ENCODE measurements around the gene SMIM9.
"Not testable (repeated sequence)": the region's sequence is repeated elsewhere in the genome, so short reads cannot be mapped to it uniquely, and the experiment has no call there.

The SMIM9 gene

DNA sequence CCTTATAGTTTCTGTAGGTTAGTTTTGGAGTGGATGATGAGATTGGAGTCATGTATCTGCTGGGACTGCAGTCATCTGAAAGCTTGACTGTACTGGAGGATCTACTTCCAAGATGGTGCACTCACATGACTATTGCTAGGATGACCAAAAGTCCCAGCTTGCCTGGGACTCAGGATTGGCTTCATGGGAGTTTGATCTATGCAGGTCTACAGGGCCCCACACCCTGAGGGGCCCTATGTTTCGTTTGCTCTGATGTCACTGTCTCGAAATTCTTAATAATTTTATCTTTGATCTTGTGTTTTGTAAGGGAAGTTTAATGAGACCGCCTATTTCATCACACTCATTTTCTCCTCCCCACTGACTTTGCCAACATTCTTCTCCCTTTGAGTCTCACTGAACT, at the start of gene SMIM9:
Gene SMIM9 (minus strand): TSS at position 101 of the 400 bp plus-strand sequence. CDS start 3,806 bp downstream, outside the sequence.
- DNase-seq: no peak

DNA sequence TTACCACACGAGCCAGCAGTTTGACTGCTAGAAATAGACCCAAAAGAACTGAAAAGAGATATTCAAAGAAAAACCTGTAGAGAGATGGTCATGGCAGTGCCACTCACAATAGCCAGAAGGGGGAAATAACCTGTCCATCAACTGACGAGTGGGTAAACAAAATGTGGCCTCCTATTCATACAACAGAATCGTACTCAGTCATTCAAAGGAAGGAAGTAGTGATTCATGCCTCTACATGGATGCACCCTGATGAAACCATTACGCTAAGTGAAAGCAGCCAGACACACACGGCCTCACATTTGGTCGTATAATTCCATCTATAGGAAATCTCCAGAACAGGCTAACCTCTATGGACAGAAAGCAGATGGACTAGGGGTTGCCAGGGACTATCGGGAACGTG, 49.6 kb upstream of the SMIM9 start:
- DNase-seq: not testable (repeated sequence)

DNA sequence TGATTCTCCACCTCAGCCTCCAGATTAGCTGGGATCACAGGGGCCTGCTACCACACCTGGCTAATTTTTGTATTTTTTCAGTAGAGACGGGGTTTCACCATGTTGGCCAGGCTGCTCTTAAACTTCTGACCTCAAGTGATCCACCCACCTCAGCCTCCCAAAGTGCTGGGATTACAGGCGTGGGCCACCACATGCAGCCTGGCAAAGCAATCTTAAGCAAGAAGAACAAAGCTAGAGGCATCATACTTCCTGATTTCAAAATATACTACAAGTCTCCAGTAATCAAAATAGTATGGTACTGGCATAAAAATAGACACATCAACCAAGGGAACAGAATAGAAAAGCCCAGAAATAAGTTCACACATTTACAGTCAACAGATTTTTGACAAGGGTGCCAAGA, 38.9 kb upstream of the SMIM9 start:
- DNase-seq: no peak

DNA sequence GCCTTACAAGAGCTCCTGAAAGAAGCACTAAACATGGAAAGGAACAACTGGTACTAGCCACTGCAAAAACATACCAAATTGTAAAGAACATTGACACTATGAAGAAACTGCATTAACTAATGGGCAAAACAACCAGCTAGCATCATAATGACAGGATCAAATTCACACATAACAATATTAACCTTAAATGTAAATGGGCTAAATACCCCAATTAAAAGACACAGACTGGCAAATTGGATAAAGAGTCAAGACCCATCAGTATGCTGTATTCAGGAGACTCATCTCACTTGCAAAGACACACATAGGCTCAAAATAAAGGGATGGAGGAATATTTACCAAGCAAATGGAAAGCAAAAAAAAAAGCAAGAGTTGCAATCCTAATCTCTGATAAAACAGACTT, 34.1 kb upstream of the SMIM9 start:
- not testable (repeated sequence) for DNase-seq

DNA sequence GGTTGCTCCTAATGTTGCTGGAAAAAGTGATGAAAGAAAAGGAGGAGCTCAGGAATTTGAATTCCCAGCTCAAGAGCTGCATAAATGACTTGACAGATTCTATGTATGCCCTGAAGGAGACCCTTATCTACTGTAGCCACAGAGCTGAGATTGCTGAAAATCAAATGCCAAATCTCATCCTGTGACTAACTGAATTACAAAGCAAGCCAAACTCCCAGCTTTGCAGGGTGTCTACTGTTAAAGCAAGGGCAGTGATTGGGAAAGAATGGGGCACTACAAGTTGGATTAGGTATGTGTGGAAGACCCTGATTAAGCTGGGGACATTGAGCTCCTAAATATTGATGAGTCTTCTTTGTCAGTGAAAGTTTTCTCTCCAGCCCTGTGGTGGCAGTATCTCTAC, 20.8 kb upstream of the SMIM9 start:
- no peak for DNase-seq

DNA sequence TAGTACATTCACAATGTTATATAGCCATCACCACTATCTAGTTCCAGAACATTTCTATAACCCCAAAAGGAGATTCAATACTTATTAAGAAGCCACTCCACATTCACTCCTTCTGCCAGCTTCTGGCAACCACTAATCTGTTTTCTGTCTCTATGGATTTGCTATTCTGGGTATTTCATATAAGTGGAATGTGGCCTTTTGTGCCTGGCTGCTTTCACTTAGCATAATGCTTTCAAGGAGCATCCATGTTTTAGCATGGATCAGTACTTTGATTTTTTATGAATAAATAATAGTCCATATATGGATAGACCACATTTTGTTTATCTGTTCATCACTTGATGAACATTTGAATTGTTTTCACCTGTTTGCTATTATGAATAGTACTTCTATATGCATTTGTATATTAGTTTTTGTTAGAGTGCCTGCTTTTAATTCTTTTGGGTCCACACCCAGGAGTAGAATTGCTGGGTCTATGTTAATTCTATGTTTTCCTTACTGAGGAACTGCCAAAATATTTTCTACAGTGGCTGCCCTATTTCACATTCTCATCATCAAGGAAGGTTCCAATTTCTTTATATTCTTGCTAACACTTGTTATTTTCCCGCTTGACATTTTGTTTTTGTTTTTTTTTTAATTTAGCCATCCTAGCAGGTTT, 16.6 kb upstream of the SMIM9 start:
- DNase-seq: no peak

DNA sequence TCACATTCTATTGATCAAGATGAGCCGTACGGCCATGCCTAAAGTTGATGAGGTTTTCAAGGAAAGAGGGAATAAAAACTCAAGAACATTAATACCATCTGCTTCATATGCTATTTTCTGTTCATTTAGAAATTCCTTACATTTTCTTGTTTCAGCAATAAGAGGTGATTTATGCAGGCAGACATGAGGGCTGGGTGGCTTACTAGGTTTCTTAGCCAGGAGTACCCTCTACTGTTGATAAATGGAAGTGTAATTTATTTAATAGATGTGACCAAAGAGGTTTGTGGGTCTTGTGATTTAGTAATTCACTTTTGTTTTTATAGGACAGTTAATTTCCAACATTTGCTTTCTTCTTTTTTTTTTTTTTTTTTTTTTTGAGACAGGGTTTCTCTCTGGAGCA, 6.4 kb upstream of the SMIM9 start:
- DNase-seq: no peak

DNA sequence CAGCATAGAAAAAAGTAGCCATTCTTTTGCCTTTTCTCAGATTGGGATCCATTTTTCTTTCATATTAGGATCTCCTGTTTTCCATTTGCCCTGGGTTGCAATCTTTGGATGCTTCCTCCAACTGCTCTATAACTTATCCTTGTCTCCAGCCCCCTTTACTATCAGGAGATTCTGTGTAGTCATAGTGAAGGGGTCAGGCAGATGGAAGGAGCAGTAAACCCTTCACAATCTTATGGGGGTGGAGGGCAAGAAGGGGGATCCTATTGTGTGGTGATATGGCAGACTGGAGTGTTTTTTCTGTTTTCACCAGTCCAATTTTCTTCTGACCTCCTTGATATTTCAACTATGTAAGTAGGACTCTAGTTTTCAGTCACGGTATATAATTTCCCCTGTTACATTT, 1.7 kb upstream of the SMIM9 start:
- no peak for DNase-seq

DNA sequence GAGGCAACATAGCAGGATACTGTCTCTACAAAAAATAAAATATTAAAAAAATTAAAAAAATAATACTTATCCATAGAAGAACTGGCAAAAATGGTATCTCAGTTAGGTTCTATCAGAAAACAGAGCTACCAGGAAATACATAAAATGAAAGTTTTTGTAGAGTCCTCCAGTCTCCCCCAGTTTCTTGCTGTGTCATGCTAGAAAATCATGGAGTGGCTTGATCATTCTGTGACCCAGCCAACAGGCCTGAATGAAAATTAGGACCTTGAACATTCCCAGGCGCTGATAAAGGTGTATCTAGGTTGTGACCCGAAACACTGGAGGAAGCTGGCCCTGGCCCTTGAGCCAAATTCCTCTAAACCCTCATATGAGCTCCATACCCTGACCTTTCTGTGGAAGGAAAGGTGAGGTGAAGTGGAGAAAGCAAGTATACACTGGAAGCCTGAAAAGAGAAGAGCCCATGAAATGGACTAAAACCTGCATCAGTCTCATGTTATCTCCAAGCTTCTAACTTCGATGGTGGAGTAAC, 652 bp downstream of the SMIM9 start:
- no peak for DNase-seq

DNA sequence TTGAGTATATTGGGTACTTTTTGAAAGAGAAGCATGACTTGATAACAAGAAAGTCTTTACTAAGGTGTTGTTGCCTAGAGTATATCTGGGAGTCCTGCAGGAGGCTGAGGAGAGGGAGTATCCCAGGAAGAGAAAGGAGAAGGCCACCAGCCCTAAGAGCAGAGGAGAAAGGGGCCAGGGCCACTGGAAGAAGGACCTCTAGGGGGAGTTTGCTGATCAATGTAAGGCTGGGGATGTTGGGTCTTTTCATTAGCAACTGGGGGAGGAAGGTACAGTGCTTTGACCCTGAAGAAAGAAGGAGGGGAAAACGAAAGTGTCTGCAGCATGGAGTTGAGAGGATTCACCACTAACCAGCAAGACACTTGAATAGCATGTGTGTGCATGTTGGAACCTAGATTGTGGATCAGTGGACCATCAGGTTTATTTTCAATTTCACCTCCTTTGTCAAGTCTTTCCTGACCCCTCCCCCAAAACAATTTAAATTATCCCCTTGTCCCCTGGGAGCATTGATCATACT, 4.5 kb downstream of the SMIM9 start:
- DNase-seq: no peak

DNA sequence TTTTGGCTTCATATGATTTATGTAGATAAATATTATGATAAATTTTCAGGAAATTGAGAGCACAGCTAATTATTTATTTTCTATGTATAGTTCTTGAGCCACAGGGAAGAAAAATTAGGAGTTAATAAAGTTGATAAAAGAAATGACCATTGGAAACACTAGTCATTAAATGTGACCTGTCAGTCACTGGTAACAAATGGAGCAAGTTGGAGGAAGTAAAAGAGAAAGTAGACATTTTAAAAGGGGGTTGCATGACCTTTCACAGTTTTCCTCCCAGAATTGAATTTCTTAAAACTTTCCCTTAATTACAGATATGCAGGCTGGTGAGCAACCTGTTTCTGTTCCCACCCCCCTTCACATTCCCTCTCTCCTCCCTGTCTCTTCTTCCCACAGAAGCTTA, 5.3 kb downstream of the SMIM9 start:
- no peak for DNase-seq

DNA sequence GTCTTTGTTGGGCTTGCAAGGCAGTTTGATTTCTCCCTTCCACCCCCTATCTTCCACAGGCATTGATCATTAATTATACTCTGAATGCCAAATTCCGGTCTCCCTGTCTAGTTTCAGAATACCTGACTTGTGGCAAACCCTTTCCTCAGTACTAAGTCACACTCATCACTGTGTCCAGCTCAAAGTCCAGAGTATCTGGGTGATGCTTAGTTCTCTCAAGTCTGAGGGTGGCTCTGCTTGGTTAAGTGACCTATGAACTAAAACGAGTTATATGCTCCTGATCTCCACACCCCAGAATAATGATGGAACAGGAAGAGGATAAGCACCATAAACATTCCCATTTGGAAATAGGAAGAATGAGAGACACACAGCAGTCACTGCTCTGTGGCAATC, 6.5 kb downstream of the SMIM9 start:
- no peak for DNase-seq

DNA sequence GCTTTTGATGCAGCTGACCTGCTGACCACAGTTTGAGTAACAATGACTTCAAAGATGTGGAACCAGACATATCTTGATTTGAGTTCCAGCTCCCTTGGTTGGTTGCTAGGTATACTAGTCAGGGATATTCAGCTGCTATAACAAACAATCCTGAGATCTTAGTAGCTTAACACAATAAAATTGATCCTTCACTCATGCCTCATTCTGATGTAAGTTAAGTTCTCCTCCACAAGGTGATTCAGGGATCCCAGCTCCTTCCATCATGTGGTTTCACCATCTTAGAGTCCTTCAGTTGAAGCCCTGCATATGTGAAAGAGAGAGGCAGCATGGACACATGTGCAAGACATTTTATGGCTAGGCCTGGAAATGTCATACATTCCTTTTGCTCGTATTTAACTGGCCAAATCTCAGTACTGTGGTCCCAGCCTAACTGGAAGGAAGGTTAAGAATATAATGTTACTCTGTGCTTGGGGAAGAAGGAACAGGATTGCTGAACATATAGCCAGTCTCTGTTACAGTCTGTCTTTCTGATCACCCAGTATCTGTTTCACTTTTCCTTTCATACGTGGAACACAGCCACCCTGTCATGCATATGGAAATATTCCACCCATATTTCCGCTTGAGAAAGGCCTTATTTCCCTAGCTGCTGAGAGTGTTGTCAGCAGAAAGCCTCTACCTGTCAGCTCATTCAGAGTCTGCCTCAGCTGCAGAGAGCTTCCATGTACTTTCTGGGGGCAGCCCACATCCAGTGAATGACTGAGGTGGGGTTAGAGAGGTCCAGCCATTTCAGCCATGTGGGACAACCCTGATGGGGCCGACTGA, 7.1 kb downstream of the SMIM9 start:
- no peak for DNase-seq

DNA sequence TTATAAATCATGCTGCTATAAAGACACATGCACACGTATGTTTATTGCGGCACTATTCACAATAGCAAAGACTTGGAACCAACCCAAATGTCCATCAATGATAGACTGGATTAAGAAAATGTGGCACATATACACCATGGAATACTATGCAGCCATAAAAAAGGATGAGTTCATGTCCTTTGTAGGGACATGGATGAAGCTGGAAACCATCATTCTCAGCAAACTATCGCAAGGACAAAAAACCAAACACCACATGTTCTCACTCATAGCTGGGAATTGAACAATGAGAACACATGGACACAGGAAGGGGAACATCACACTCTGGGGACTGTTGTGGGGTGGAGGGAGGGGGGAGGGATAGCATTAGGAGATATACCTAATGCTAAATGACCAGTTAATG, 8.9 kb downstream of the SMIM9 start:
- DNase-seq: not testable (repeated sequence)

DNA sequence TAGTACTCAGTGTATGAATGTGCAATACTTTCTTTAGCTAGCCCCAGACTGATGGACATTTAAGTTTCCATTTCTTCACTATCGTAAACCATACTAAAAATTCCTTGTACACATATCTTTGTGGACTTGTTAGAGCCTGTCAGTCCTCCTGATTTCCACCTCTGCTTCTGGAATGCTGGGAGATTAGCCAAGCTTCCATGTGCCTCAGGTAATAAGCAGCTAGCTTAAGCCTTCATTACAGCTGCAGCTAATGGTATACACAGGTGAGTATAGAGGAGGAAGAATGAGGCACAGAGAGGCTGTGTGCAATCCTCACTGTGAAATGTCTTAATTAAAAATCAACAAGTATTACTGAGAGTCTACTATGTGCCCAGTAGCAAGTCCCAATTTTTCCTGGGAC, 9.8 kb downstream of the SMIM9 start:
- DNase-seq: no peak

DNA sequence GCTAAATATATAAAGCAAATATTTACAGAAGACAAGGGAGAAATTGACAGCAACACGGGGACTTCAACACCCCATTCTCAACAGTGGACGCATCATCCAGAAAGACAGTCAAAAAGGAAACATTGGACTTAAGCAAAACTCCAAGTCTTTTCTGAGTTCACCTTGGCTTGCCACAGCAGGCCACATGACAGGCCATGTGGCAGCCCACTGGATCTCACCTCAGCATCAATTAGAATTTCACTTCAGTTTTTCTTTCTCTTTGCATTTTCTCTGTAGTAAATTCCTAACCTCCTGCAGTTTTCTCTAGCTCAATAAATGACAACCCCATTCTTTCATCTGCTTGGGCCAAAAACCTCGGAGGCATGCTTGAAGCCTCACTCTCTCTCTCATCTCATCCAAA, 12.4 kb downstream of the SMIM9 start:
- DNase-seq: no peak

DNA sequence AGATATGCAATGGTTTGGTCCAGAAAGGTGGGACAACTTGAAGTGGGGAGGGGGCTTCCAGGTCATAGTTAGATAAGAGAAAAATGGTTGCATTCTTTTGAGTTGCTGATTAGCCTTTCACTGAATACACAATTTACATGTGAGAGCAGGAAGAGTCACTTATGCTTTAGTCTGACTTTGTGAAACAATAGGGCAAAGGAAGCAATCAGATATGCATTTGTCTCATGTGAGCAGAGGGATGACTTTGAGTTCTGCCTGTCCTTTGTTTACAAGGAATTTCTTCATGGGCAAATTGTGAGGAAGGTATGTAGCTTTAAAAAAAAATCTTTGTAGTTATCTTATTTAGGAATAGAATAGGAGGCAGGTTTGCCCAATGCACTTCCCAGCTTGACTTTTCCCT, 12.9 kb downstream of the SMIM9 start:
- DNase-seq: no peak

DNA sequence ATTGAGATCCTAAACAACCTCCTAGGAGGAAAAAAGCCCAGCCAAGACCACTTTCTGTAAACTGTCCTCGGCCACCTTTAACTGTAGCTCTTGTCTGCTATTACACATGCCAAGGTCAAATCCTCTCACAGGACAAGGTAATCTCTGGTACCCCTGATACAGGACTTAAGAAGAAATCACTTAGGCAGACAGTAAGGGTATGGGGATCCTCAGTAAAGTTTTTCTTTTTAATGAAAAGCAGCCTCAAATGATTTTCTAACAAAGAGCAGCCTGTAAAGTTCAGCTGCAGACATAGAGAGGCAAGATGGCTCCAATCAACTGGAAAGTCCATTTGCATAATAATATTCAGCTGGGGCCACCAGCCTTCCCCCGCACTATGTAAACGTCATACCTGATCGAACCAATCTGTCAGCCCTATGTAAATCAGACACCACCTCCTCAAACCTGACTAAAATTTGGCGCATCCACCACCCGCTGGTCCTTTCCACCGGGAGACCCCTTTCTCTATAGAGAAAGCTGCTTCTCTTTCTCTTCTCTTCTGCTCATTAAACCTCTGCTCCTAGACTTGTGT, 14.6 kb downstream of the SMIM9 start:
- DNase-seq: no peak

DNA sequence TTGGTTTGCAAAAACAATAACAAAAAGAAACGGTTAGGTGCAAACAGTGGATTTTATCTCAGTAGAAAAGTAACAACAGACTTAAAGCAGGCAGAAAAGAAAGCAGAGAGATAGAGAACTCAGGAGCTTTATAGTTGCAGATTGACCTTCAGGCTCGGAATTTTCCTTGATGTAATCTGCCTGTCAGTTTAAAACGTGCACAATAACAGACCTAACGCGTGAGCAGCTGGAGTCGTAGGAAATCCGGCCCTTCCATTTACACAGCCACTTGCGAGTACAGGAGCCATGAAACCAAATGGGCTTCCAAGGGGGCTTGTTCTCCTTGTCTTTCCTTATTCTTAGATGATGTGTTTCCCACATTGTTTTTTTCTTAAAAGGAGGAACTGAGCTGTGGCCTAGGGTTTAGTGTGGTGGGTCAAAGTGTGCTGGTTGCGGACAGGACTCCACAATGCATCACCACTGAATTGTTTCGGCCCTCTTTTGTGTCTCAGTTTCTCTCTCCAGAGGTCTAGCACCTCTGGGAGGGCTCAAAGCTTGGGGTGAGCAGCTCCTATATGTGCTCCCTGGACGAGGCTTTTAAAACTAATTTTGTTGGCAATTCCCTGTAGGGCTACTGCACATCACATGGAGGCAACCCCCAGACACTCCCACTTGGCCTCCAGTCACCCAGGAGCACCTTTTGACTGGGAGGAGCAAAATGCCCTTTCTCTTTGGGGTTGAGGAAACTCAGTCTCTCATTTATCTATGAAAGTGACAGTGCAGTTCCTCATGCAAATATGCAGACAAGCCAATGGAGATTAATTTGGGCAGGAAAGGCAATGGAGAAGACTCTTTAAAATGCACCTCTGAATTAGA, 15.3 kb downstream of the SMIM9 start:
- DNase-seq: no peak

DNA sequence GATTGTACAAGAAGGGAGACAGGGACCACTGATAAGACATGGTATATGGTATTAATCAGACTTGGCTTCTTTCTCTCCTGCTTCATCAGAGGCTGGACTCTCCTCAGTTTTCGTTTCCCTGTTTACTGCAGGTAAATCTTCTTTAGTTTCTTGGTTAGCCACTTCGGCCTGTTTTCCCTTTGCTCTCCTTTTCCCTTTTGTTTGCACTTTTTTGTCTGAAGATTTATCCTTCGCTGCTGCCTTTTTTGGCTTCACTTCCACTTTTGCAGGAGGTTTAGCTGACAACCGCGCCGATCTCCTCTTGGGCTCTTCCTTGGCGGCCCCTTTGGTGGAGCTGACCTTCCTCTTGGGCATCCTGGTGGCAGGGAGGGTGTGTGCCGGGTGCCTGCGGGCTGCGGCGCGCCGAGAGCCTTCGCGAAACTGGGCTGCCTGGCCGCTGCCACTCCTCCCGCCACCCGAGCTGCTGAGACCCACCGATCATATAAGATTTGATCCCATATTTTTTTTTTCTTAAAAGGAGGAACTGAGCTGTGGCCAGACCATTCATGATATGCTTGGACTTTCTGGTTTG, 17.3 kb downstream of the SMIM9 start:
- not testable (repeated sequence) for DNase-seq

DNA sequence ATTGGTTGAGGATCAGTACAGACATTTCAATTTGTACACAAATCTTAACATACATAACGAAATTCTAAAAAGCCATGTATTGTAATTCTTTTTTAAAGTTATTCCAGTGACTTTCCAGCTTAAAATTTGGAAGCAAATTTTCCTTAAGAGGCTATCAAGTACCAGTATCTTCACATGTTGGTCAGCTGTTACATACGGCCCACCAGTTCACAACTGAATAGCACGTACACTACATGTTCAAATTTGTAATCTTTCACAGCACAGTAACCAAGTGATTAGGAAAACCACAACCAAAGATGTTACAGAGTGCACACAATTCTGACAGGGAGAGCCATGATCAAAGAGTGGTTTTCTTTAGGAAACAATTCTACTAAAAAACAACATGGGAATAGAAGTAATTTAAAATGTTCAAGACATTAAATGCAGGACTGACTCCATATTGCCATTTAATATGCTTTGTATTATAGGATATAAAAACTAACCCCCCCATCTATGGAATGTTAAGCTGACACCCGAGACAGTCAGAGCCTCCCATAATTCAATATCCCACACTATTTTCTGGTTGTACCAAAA, 18.1 kb downstream of the SMIM9 start:
- DNase-seq: not testable (repeated sequence)

DNA sequence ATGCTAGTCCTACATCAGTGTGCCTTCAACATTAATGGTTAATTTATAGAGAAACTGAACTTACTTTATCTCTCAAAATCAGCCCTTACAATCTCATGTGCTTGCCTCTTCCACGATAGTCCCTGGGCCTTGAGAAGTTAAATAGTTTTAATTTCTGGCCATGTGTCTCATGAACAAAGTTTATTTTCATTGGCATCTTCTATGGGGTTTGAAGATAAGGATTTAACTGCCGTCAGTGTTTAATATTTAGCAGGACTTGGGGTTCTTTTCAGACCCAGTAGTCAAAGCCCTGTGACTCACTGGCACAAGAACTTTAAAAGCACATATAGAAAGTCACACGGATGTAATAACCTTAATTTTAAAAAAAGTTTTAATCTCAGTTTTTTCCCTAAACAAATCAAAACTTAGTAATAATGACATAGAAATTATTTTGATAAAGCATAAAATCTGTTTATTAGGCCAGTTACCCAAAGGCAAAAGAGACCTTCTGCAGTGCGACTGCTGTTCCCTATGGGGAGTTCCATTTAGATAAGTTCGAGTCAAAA, 19.1 kb downstream of the SMIM9 start:
- DNase-seq: no peak
